HEK293 (cell line): ENCODE measurements around the gene MBNL3.

ENCODE experiments used
- CTCF ChIA-PET: fragments of 350-600 bp; formaldehyde crosslinking; extraction: SDS; loops from one replicate; lab custom pipeline; 2021; ENCODE audit warnings: antibody characterized with exemption; lab: Yijun Ruan, JAX
- POLR2A ChIA-PET: fragments of 300-600 bp; formaldehyde crosslinking; extraction: SDS; loops from one replicate; lab custom pipeline; 2020; ENCODE audit warnings: antibody characterized with exemption, inconsistent platforms; lab: Yijun Ruan, JAX
- H3K27ac ChIP-seq: fragments of 200-500 bp; sonication (Bioruptor generic); 2 replicates; pipeline ENCODE4 v1.5.1; 2014; ENCODE audit warnings: low read depth, low read length, control low read depth, inconsistent platforms; ENCODE audit errors: extremely low read depth
- H3K36me3 ChIP-seq, 2 experiments: fragments of 200-500 bp in 1 of 2; sonication (Bioruptor generic) in 1 of 2; 1 replicate in 1 of 2; 2 replicates in 1 of 2; pipeline ENCODE4 v1.5.1; 2014 to 2017; ENCODE audit warnings: inconsistent platforms in 2 of 2, low read length in 2 of 2; ENCODE audit not compliant: control insufficient read depth in 2 of 2, insufficient read depth in 1 of 2
- H3K4me1 ChIP-seq: fragments of 200-500 bp; sonication (Bioruptor generic); 2 replicates; pipeline ENCODE4 v1.5.1; 2014; ENCODE audit warnings: mild to moderate bottlenecking, low read length, inconsistent platforms; ENCODE audit not compliant: control insufficient read depth, insufficient read depth
- H3K4me3 ChIP-seq: 2 replicates; pipeline ENCODE4 v1.5.1; 2011; ENCODE audit warnings: low read depth, mild to moderate bottlenecking, control low read depth, low read length, moderate library complexity
- H3K9me3 ChIP-seq: fragments of 200-500 bp; sonication (Bioruptor generic); 2 replicates; pipeline ENCODE4 v1.5.1; 2014; ENCODE audit warnings: low read depth, low read length, inconsistent platforms; ENCODE audit not compliant: control insufficient read depth, insufficient read depth
- BCL11B ChIP-seq: fragments of 450-650 bp; formaldehyde crosslinking; IDR thresholded peaks from 2 replicates; pipeline ENCODE4 v1.5.1; 2016; ENCODE audit warnings: low read depth, missing biosample characterization, missing genetic modification characterization
- HOXD13 ChIP-seq: sonication (generic); formaldehyde crosslinking; IDR thresholded peaks from 2 replicates; pipeline ENCODE4 v1.8.0; 2022; ENCODE audit warnings: missing genetic modification reagents, borderline replicate concordance
- IKZF3 ChIP-seq: fragments of 450-650 bp; IDR thresholded peaks from 2 replicates; pipeline ENCODE4 v1.5.0; 2018; ENCODE audit warnings: missing biosample characterization, mild to moderate bottlenecking, missing genetic modification characterization, moderate library complexity
- KLF7 ChIP-seq: fragments of 450-650 bp; formaldehyde crosslinking; IDR thresholded peaks from 2 replicates; pipeline ENCODE4 v1.5.1; 2016; ENCODE audit warnings: missing biosample characterization, missing genetic modification characterization, borderline replicate concordance
- MZF1 ChIP-seq: fragments of 450-650 bp; formaldehyde crosslinking; IDR thresholded peaks from 2 replicates; pipeline ENCODE4 v1.5.1; 2017; ENCODE audit warnings: missing biosample characterization, missing genetic modification characterization, borderline replicate concordance
- ZBTB20 ChIP-seq: fragments of 450-650 bp; formaldehyde crosslinking; IDR thresholded peaks from 2 replicates; pipeline ENCODE4 v1.5.1; 2016; ENCODE audit warnings: missing biosample characterization, missing genetic modification characterization
- ZNF157 ChIP-seq: fragments of 450-650 bp; formaldehyde crosslinking; IDR thresholded peaks from 2 replicates; pipeline ENCODE4 v1.5.1; 2016; ENCODE audit warnings: missing biosample characterization, missing genetic modification characterization
- ZNF211 ChIP-seq: fragments of 450-650 bp; formaldehyde crosslinking; IDR thresholded peaks from 2 replicates; pipeline ENCODE4 v1.5.1; 2016; ENCODE audit warnings: low read depth, missing biosample characterization, missing genetic modification characterization
- ZNF302 ChIP-seq: fragments of 450-650 bp; formaldehyde crosslinking; IDR thresholded peaks from 2 replicates; pipeline ENCODE4 v1.5.1; 2016; ENCODE audit warnings: missing biosample characterization, missing genetic modification characterization, low read depth
- ZNF501 ChIP-seq: fragments of 450-650 bp; formaldehyde crosslinking; IDR thresholded peaks from 2 replicates; pipeline ENCODE4 v1.5.1; 2016; ENCODE audit warnings: missing biosample characterization, missing genetic modification characterization
- ZNF521 ChIP-seq: fragments of 450-650 bp; formaldehyde crosslinking; IDR thresholded peaks from 2 replicates; pipeline ENCODE4 v1.5.1; 2017; ENCODE audit warnings: missing biosample characterization, mild to moderate bottlenecking, missing genetic modification characterization
- ZNF596 ChIP-seq: fragments of 450-650 bp; IDR thresholded peaks from 2 replicates; pipeline ENCODE4 v1.5.0; 2018; ENCODE audit warnings: missing biosample characterization, mild to moderate bottlenecking, missing genetic modification characterization, moderate library complexity
- ZNF670 ChIP-seq: fragments of 450-650 bp; formaldehyde crosslinking; IDR thresholded peaks from 2 replicates; pipeline ENCODE4 v1.5.1; 2016; ENCODE audit warnings: missing biosample characterization, missing genetic modification characterization, low read depth
- ZNF785 ChIP-seq: fragments of 450-650 bp; formaldehyde crosslinking; IDR thresholded peaks from 2 replicates; pipeline ENCODE4 v1.5.1; 2016; ENCODE audit warnings: missing biosample characterization, missing genetic modification characterization
- ZNF792 ChIP-seq: fragments of 450-650 bp; formaldehyde crosslinking; IDR thresholded peaks from 2 replicates; pipeline ENCODE4 v1.5.1; 2016; ENCODE audit warnings: missing biosample characterization, missing genetic modification characterization
- ZNF837 ChIP-seq: fragments of 450-650 bp; formaldehyde crosslinking; IDR thresholded peaks from 2 replicates; pipeline ENCODE4 v1.5.1; 2016; ENCODE audit warnings: missing biosample characterization, missing genetic modification characterization
- TF ChIP-seq, protein P1 (sequence below): fragments of 450-650 bp; formaldehyde crosslinking; IDR thresholded peaks from 2 replicates; pipeline ENCODE4 v1.5.1; 2016; ENCODE audit warnings: missing biosample characterization, missing genetic modification characterization, low read depth
- TF ChIP-seq, protein P2 (sequence below): fragments of 450-650 bp; formaldehyde crosslinking; IDR thresholded peaks from 2 replicates; pipeline ENCODE4 v1.5.1; 2016; ENCODE audit warnings: missing biosample characterization, missing genetic modification characterization
- TF ChIP-seq, protein P3 (sequence below): fragments of 450-650 bp; formaldehyde crosslinking; IDR thresholded peaks from 2 replicates; pipeline ENCODE4 v1.5.1; 2016; ENCODE audit warnings: missing biosample characterization, missing genetic modification characterization
- TF ChIP-seq, protein P4 (sequence below): fragments of 450-650 bp; formaldehyde crosslinking; IDR thresholded peaks from 2 replicates; pipeline ENCODE4 v1.5.1; 2016; ENCODE audit warnings: missing biosample characterization, missing genetic modification characterization
- TF ChIP-seq, protein P5 (sequence below): fragments of 450-650 bp; formaldehyde crosslinking; IDR thresholded peaks from 2 replicates; pipeline ENCODE4 v1.5.1; 2016; ENCODE audit warnings: missing biosample characterization, missing genetic modification characterization
- TF ChIP-seq, protein P6 (sequence below): fragments of 450-650 bp; formaldehyde crosslinking; IDR thresholded peaks from 2 replicates; pipeline ENCODE4 v1.5.1; 2016; ENCODE audit warnings: missing biosample characterization, missing genetic modification characterization

The MBNL3 gene

DNA sequence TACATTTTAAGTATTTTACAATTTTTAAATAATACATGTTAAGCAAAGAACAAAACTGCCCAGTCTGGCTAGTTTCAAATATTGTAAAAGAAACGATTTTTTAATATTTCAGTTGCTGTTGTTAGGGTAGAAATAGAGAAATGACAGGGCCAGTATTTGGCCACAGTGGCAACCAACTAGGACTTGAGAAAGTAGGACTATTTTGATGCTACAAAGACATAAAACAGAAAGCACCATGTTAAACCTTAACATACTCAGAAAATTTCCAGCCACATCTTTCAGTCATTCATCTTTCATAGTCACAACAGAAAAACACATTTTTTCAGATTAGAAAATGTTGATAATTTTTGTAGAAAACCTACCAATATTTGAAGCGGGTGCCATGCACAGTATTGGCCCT is 104.5 kb downstream of the MBNL3 start:
- no peaks in the 10 kb centered on the region for H3K36me3 ChIP-seq

DNA sequence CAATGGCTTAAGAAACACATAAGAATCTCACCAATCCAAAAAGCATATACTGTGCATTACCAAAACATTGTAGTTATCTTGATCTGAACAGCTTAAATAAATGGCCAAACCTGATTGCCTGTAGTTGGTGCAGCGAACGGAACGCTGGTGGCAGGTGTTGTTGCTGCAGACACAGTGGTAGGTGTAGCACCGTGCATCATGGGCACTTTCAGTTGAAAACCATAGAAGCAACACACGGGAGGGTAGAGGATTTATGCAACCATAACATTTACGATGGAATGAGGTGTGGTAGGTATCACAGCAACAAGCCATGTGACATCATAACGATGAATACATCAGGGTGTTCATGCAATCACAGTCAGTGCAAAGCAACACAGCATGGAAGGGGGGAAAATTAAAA is 106.8 kb downstream of the MBNL3 start:
- no peak for TF ChIP-seq ZNF521
- TF ChIP-seq ZNF157 (tag by site-specific recombination) = no peak
- TF ChIP-seq MZF1 (tag by site-specific recombination) = no peak
- no peak for TF ChIP-seq ZNF501 (tag by site-specific recombination)
- TF ChIP-seq, protein P1, sequence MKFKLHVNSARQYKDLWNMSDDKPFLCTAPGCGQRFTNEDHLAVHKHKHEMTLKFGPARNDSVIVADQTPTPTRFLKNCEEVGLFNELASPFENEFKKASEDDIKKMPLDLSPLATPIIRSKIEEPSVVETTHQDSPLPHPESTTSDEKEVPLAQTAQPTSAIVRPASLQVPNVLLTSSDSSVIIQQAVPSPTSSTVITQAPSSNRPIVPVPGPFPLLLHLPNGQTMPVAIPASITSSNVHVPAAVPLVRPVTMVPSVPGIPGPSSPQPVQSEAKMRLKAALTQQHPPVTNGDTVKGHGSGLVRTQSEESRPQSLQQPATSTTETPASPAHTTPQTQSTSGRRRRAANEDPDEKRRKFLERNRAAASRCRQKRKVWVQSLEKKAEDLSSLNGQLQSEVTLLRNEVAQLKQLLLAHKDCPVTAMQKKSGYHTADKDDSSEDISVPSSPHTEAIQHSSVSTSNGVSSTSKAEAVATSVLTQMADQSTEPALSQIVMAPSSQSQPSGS (tag by site-specific recombination) = no peak
- TF ChIP-seq ZNF302 = no peak
- TF ChIP-seq ZNF792 = no peak
- TF ChIP-seq, protein P2, sequence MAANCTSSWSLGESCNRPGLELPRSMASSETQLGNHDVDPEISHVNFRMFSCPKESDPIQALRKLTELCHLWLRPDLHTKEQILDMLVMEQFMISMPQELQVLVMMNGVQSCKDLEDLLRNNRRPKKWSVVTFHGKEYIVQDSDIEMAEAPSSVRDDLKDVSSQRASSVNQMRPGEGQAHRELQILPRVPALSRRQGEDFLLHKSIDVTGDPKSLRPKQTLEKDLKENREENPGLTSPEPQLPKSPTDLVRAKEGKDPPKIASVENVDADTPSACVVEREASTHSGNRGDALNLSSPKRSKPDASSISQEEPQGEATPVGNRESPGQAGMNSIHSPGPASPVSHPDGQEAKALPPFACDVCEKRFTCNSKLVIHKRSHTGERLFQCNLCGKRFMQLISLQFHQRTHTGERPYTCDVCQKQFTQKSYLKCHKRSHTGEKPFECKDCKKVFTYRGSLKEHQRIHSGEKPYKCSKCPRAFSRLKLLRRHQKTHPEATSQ (tag by site-specific recombination) = no peak
- TF ChIP-seq ZNF211 = no peak
- no peak for TF ChIP-seq ZNF596 (tag by site-specific recombination)
- TF ChIP-seq ZNF785 = no peak
- no peak for TF ChIP-seq ZBTB20 (tag by site-specific recombination)
- TF ChIP-seq, all 188 proteins: peak for 0
- Histone ChIP-seq H3K4me1 (no peaks in the 10 kb centered on the region), H3K4me3 (no peak overlapping the region), H3K9me3 (no peaks in the 10 kb centered on the region), H3K36me3 (no peaks in the 10 kb centered on the region), H3K27ac (no peak overlapping the region)
- ChIA-PET CTCF (no interaction called here), POLR2A (no interaction called here)

More for the DNA sequence above, 104.5 kb downstream of the MBNL3 start:
- H3K9me3 ChIP-seq = no peaks in the 10 kb centered on the region
- no peak overlapping the region for H3K4me3 ChIP-seq
- H3K27ac ChIP-seq = no peak overlapping the region
- ChIA-PET POLR2A (no interaction called here), CTCF (interaction anchor here (0.6 kb wide), 1 partner anchor 19 kb away, joined by 4 read pairs; no protein-coding TSS in a partner anchor)
- TF ChIP-seq, protein P3, sequence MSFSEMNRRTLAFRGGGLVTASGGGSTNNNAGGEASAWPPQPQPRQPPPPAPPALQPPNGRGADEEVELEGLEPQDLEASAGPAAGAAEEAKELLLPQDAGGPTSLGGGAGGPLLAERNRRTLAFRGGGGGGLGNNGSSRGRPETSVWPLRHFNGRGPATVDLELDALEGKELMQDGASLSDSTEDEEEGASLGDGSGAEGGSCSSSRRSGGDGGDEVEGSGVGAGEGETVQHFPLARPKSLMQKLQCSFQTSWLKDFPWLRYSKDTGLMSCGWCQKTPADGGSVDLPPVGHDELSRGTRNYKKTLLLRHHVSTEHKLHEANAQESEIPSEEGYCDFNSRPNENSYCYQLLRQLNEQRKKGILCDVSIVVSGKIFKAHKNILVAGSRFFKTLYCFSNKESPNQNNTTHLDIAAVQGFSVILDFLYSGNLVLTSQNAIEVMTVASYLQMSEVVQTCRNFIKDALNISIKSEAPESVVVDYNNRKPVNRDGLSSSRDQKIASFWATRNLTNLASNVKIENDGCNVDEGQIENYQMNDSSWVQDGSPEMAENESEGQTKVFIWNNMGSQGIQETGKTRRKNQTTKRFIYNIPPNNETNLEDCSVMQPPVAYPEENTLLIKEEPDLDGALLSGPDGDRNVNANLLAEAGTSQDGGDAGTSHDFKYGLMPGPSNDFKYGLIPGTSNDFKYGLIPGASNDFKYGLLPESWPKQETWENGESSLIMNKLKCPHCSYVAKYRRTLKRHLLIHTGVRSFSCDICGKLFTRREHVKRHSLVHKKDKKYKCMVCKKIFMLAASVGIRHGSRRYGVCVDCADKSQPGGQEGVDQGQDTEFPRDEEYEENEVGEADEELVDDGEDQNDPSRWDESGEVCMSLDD (tag by site-specific recombination) = no peak
- TF ChIP-seq, protein P4, sequence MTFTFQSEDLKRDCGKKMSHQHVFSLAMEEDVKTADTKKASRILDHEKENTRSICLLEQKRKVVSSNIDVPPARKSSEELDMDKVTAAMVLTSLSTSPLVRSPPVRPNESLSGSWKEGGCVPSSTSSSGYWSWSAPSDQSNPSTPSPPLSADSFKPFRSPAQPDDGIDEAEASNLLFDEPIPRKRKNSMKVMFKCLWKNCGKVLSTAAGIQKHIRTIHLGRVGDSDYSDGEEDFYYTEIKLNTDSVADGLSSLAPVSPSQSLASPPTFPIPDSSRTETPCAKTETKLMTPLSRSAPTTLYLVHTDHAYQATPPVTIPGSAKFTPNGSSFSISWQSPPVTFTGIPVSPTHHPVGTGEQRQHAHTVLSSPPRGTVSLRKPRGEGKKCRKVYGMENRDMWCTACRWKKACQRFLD = no peak
- TF ChIP-seq KLF7 (tag by site-specific recombination) (no peak), ZNF670 (tag by site-specific recombination) (no peak), ZNF837 (tag by site-specific recombination) (no peak), BCL11B (no peak), ZBTB20 (tag by site-specific recombination) (no peak), HOXD13 (no peak), IKZF3 (no peak)
- TF ChIP-seq, protein P5, sequence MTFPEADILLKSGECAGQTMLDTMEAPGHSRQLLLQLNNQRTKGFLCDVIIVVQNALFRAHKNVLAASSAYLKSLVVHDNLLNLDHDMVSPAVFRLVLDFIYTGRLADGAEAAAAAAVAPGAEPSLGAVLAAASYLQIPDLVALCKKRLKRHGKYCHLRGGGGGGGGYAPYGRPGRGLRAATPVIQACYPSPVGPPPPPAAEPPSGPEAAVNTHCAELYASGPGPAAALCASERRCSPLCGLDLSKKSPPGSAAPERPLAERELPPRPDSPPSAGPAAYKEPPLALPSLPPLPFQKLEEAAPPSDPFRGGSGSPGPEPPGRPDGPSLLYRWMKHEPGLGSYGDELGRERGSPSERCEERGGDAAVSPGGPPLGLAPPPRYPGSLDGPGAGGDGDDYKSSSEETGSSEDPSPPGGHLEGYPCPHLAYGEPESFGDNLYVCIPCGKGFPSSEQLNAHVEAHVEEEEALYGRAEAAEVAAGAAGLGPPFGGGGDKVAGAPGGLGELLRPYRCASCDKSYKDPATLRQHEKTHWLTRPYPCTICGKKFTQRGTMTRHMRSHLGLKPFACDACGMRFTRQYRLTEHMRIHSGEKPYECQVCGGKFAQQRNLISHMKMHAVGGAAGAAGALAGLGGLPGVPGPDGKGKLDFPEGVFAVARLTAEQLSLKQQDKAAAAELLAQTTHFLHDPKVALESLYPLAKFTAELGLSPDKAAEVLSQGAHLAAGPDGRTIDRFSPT = no peak
- TF ChIP-seq, protein P6, sequence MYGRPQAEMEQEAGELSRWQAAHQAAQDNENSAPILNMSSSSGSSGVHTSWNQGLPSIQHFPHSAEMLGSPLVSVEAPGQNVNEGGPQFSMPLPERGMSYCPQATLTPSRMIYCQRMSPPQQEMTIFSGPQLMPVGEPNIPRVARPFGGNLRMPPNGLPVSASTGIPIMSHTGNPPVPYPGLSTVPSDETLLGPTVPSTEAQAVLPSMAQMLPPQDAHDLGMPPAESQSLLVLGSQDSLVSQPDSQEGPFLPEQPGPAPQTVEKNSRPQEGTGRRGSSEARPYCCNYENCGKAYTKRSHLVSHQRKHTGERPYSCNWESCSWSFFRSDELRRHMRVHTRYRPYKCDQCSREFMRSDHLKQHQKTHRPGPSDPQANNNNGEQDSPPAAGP (tag by site-specific recombination) = no peak
- no peaks in the 10 kb centered on the region for H3K4me1 ChIP-seq
